ENCODE data around the gene DNAAF8. TPM values are rescaled to one million over a fixed set of nuclear protein-coding genes. Genes with fewer than 3 reads are reported as not detected.

Gene DNAAF8
- polyA plus RNA-seq, 1 donor, result 0.63 TPM

Other genes with a start within 250 kb of the DNAAF8 start
- 46.2 TPM for gene CDIP1, start 195.8 kb upstream of the DNAAF8 start, polyA plus RNA-seq (ENCODE audit: insufficient read length)
- gene C16orf96, start 178.2 kb upstream of the DNAAF8 start, polyA plus RNA-seq (ENCODE audit: insufficient read length), result 0.73 TPM
- gene UBALD1, start 119.6 kb upstream of the DNAAF8 start, polyA plus RNA-seq (ENCODE audit: insufficient read length), result 23.4 TPM
- 35.5 TPM for gene MGRN1, start 109.7 kb upstream of the DNAAF8 start, polyA plus RNA-seq (ENCODE audit: insufficient read length)
- gene NUDT16L1, start 41.0 kb upstream of the DNAAF8 start, polyA plus RNA-seq (ENCODE audit: insufficient read length), result 23.3 TPM
- gene ANKS3, start 266 bp upstream of the DNAAF8 start, polyA plus RNA-seq (ENCODE audit: insufficient read length), result 16.0 TPM
- 8.7 TPM for gene ZNF500, start 32.6 kb downstream of the DNAAF8 start, polyA plus RNA-seq (ENCODE audit: insufficient read length)
- not detected for gene SEPTIN12, start 53.8 kb downstream of the DNAAF8 start, polyA plus RNA-seq (ENCODE audit: insufficient read length)
- gene SMIM22, start 60.8 kb downstream of the DNAAF8 start, polyA plus RNA-seq (ENCODE audit: insufficient read length), result not detected
- gene ROGDI, start 68.1 kb downstream of the DNAAF8 start, polyA plus RNA-seq (ENCODE audit: insufficient read length), result 13.5 TPM
- gene GLYR1, start 112.8 kb downstream of the DNAAF8 start, polyA plus RNA-seq (ENCODE audit: insufficient read length), result 46.8 TPM
- 17.9 TPM for gene UBN1, start 112.9 kb downstream of the DNAAF8 start, polyA plus RNA-seq (ENCODE audit: insufficient read length)
- gene PPL, start 202.6 kb downstream of the DNAAF8 start, polyA plus RNA-seq (ENCODE audit: insufficient read length), result 1.1 TPM
- 0.75 TPM for gene SEC14L5, start 223.8 kb downstream of the DNAAF8 start, polyA plus RNA-seq (ENCODE audit: insufficient read length)